ENCODE measurements around the gene C6orf132.

DNA sequence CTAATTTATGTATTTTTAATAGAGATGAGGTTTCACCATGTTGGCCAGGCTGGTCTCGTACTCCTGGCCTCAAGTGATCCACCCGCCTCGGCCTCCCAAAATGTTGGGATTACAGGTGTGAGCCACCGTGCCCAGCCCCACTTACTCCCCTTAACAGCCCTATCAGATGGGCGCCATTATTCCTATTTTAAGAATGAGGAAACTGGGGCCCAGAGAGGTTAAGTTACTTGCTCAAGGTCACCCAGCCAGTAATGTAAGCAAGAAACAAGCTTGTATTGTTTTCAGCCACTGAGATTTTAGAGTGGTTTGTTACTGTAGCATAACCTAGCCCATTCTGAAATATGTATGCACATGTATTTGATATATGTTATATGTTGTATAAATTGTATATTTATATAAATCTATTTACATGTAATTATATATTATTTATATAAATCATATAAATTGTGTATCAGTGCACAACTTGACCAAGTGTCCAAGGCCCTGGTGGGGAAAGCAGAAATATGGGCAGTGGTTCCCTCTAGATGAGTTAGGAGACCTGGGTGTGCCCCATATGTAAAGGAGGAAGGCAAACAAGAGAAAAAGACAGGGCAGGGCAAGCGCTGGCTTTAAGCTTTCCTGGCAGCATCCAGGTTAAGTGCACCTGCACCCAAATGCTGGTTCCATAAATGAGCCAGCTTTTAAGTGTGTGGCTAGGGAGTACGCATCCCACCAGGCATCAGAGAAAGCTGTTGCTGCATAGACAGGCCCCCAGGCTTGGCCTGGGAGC, 29.6 kb upstream of the C6orf132 start:
- TF ChIP-seq, protein P1, sequence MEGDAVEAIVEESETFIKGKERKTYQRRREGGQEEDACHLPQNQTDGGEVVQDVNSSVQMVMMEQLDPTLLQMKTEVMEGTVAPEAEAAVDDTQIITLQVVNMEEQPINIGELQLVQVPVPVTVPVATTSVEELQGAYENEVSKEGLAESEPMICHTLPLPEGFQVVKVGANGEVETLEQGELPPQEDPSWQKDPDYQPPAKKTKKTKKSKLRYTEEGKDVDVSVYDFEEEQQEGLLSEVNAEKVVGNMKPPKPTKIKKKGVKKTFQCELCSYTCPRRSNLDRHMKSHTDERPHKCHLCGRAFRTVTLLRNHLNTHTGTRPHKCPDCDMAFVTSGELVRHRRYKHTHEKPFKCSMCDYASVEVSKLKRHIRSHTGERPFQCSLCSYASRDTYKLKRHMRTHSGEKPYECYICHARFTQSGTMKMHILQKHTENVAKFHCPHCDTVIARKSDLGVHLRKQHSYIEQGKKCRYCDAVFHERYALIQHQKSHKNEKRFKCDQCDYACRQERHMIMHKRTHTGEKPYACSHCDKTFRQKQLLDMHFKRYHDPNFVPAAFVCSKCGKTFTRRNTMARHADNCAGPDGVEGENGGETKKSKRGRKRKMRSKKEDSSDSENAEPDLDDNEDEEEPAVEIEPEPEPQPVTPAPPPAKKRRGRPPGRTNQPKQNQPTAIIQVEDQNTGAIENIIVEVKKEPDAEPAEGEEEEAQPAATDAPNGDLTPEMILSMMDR (conservative IDR thresholded peaks at IDR 0.05; ENCODE audit: low read depth in 2 of 2): no peak
- TF ChIP-seq POLR2AphosphoS5 (IDR thresholded peaks at IDR 0.05; ENCODE audit: low read depth): no peak
- TF ChIP-seq ZNF114 (CRISPR knock-in tag; IDR thresholded peaks at IDR 0.05): no peak
- TF ChIP-seq, protein P2, sequence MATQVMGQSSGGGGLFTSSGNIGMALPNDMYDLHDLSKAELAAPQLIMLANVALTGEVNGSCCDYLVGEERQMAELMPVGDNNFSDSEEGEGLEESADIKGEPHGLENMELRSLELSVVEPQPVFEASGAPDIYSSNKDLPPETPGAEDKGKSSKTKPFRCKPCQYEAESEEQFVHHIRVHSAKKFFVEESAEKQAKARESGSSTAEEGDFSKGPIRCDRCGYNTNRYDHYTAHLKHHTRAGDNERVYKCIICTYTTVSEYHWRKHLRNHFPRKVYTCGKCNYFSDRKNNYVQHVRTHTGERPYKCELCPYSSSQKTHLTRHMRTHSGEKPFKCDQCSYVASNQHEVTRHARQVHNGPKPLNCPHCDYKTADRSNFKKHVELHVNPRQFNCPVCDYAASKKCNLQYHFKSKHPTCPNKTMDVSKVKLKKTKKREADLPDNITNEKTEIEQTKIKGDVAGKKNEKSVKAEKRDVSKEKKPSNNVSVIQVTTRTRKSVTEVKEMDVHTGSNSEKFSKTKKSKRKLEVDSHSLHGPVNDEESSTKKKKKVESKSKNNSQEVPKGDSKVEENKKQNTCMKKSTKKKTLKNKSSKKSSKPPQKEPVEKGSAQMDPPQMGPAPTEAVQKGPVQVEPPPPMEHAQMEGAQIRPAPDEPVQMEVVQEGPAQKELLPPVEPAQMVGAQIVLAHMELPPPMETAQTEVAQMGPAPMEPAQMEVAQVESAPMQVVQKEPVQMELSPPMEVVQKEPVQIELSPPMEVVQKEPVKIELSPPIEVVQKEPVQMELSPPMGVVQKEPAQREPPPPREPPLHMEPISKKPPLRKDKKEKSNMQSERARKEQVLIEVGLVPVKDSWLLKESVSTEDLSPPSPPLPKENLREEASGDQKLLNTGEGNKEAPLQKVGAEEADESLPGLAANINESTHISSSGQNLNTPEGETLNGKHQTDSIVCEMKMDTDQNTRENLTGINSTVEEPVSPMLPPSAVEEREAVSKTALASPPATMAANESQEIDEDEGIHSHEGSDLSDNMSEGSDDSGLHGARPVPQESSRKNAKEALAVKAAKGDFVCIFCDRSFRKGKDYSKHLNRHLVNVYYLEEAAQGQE (IDR thresholded peaks at IDR 0.05; ENCODE audit: unreplicated experiment): no peak
- TF ChIP-seq EZH2 (IDR thresholded peaks at IDR 0.05; ENCODE audit: low read depth, unreplicated experiment): no peak
- no peak for TF ChIP-seq JUNB (IDR thresholded peaks at IDR 0.05; ENCODE audit: unreplicated experiment)
